Activated T-cell treated with anti-CD3 and anti-CD28 coated beads for 4 hours (primary cell): ENCODE data around the gene TUBB2A.
A peak's percentile ranks its signal among the peaks of the same experiment; 100 is the strongest.
"Not testable (repeated sequence)": the region's sequence is repeated elsewhere in the genome, so short reads cannot be mapped to it uniquely, and the experiment has no call there.

Experiments
- DNase-seq: peaks from one replicate; pipeline ENCODE4 v3.0.0-alpha.2; 2020

Gene TUBB2A

GRCh38 chr6:3179945-3180344 lies 22.6 kb upstream of the TUBB2A start:
- DNase-seq = not testable (repeated sequence)

DNA sequence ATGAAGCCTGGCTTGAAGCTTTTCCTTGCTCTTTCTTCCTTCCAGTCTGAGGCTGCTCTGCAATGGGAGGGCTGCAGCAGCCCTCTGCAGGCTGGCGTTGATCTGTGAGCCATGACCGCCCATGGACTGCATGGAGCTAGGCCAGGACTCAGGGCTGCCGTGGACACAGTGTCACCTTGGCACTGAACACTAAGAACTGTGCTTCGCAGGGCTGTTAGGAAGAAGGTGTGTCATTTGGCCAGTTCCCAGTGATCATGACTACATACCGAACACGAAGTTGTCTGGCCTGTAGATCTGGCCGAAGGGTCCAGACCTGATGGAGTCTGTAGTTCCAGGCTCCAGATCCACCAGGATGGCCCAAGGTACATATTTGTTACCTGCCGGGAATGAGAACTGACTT lies 21.3 kb upstream of the TUBB2A start:
- not testable (repeated sequence) for DNase-seq

DNA sequence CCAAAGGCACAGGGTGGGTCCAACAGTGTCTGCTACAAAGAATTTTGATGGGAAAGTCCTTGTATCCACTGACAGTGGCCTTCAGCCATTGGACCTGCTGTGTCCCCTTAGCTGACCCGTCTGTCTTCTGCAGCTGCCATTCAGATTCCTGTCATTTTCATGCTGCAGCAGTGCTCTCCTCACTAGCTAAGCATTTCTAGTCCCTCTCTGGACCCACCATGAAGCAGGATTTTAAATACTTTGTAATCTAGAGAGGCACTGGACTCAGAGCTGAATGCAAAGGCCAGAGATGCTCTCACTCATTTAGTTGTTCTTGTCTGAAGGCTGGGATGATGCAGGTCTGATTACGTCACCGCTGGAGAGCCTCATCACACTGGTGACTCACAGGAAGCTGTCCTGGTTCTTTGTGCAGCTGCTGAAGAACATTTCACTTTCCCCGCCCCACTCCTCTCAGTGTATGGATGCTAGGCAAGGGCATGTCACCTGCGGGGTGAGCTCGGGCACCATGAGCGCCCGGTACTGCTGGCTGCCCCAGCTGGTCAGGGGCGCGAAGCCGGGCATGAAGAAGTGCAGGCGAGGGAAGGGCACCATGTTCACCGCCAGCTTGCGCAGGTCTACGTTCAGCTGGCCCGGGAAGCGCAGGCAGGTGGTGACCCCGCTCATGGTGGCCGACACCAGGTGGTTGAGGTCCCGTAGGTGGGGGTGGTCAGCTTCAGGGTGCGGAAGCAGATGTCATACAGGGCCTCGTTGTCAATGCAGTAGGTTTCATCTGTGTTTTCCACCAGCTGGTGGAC lies 19.4 kb upstream of the TUBB2A start:
- DNase-seq = peak; percentile 31

GRCh38 chr6:3175715-3176402 lies 18.5 kb upstream of the TUBB2A start:
- no peak for DNase-seq

- not testable (repeated sequence) for DNase-seq
Observed at GRCh38 chr6:3173636-3174089, 16.3 kb upstream of the TUBB2A start.

DNA sequence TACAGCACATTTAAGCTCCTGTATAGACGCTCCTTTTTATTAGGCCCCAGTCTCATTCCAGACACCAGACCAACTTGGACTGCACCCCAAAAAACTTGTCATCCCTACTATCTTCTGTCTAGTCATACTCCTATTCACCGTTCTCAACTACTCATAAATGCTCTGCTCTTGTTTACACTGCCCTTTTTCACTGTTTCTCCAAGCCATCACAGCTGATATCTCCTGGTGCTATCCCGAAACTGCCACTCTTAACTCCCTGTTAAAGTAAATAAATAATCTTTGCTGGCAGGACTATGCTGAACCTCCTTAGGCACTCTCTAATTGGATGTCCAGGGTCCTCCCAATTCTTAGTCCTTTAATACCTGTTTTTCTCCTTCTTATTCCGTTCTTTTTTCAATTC lies 15.4 kb upstream of the TUBB2A start:
- DNase-seq = not testable (repeated sequence)

DNA sequence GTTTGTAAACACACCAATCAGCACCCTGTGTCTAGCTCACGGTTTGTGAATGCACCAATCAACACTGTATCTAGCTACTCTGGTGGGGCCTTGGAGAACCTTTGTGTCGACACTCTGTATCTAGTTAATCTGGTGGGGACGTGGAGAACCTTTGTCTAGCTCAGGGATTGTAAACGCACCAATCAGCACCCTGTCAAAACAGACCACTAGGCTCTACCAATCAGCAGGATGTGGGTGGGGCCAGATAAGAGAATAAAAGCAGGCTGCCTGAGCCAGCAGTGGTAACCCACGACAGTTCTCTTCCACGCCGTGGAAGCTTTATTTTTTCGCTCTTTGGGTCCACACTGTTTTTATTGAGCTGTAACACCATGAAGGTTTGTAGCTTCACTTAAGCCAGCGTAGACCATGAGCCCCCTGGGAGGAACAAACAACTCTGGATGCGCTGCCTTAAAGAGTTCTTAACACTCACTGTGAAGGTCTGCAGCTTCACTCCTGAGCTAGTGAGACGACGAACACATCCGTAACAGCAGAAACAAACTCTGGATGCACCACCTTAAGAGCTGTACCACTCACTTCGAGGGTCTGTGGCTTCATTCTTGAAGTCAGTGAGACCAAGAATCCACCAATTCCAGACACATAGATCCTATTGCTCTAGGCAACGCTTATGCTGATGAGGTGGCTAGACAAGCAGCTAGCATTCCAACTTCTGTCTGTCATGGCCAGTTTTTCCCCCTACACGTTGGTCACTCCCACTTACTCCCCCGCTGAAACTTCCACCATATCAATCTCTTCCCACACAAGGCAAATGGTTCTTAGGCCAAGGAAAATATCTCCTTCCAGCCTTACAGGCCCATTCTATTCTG lies 14.2 kb upstream of the TUBB2A start:
- not testable (repeated sequence) for DNase-seq

- DNase-seq = not testable (repeated sequence)
Observed at GRCh38 chr6:3170676-3171075, 13.3 kb upstream of the TUBB2A start.

GRCh38 chr6:3168046-3168445 lies 10.7 kb upstream of the TUBB2A start:
- DNase-seq = not testable (repeated sequence)

GRCh38 chr6:3166535-3167225 lies 9.3 kb upstream of the TUBB2A start:
- DNase-seq = not testable (repeated sequence)

DNA sequence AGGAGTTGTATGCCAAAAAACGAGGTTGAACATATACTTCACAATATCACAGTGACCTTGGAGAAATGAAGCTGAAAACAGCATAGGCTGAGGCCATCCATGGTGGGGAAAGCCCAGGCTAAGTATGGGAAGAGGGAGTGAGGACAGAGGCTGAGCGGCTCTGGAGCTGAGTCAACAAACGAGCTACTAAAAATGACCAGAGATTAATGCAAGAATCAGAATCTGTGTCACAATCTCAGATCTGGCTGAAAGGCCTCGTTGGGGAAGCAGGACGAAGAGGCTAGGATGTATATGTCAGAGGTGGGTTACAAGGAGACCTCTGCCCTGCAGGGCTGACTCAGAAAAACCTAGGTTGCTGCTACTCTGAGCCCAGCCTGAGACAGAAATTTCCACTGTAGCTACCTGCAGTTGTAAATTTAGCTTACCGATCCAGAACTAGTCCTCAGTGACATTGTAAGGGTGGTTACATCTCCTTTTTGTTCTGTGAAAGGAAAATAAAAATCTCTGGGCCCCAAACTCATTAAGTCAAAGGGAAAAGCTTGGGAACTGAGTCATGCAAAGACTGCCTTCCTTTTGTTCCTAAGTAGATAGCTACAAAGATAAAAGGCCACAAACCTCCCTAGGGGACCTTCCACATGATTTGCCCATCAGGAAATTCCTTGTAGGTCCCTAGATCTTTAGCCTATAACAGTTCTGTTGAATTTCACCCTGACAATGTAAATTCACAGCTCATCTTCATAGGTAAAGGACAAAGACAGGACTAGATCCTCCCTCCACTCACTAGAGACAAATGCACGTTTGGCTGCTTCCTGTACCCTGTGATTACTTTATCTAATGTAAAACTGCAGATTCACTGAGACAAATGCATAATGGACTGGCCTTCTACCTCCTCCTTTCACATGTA lies 8.5 kb upstream of the TUBB2A start:
- no peak for DNase-seq

DNA sequence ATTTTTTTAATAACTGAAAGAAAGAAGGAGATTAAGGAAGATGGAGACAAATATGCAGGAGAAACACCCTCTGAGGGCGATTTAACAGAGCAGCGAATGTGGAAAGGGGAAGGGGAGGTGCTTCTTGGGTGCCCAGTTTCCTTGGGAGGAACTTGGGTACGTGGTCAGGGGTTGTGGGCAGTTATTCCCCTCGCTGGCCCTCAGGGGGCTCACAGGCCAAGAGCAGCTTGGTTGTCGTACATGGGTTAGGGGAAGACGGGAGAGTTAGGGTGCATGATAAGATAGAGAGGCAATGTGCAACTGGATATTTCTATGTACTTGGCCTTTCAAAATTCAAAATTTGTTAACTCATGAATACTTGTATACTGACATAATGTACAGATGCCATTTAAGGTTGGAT lies 7.0 kb upstream of the TUBB2A start:
- no peak for DNase-seq

DNA sequence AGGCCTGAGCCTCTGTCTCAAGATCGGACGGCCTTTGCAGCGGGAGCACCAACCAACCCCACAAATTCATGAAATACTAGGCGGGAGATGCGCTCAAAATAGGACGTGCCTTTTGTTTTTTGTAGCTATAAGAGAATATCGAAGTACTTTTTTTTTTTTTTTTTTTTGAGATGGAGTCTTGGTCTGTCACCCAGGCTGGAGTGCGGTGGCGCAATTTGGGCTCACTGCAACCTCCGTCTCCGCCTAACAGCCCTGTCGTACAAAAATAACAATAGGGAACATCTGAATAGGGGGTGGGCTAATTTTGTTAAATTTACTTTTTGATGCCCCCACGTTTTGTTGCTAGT lies 5.9 kb upstream of the TUBB2A start:
- no peak for DNase-seq

DNA sequence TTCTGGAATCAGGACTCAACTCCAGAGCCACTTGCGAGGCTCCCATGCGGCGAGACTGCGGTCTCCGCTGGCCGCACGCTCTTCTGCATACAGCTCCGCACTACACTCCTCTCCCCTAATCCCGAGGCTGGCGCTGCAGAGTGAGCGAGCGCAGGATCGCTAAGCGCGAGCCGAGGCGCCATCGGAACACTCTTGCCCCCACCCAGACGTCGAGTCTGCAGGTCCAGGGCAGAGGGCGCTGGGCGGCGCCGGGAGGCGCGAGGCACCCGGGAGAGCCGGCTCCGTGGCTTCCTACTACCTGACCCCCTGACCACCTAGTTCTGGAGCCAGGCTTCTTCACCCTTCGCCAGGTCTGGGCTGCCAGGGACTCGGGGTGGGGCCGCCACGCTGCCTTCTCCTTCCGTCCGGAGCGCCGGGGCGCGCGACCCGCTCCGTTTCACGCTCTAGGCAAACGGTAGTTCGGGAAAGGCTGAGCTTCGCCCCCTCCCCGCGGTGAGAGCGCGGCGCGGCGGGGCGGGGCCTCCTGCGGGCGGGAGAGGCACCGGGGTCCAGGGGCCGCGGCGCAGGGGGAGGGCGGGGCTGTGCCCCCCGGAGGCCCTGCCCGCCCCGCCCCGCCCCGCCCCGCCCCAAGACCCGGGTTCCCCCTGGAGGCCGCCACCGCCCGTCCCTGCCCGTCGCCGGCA lies 5.4 kb upstream of the TUBB2A start:
- DNase-seq = peak; percentile 24

GRCh38 chr6:3162067-3162497 lies 4.7 kb upstream of the TUBB2A start:
- DNase-seq = no peak

DNA sequence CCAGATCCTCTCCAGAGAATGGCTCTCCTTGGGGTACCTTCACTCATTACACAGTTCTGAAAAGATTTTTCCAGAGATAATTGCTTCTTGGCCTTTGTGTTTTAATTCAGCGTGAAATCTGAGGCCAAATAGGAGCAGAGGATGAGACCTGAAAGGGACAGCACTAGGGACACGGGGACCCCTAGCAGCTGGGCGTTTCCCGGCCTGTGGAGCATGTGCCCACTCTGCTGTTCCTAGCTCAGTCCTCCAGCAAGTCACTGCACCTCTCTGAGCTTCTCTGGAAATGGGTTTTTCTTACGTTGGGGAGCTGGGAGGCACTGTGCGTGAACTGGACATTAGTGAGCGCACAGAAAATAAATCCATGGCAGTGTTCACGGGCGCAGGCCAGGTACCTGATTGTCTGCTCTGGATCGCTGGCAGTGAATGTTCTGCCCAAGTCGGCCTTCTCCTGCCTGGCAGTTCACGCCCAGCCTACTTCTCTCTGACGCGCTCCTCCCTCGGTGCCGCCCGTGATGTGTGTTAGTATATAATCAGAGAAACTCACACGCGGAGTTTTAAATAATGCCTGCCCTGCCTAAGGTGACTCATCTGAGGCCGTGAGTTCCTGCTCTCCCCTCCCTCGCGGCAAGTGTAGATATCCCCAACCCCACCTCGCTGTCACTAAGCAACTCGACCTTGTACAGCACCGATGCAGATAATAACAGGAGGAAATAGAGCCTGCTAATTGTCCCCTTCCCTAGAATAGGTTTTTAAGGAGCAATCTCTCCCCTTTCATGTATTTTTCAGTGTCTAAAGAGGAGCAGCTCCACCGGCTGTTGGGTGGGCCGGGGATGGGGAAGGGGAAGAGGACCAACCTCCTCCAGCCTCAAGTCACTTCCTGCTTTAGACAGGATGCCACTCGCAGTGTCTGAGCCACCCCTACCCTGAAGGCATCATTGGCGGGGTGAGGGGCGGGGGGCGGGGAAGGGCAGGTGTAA lies 2.7 kb upstream of the TUBB2A start:
- peak; percentile 62 for DNase-seq

DNA sequence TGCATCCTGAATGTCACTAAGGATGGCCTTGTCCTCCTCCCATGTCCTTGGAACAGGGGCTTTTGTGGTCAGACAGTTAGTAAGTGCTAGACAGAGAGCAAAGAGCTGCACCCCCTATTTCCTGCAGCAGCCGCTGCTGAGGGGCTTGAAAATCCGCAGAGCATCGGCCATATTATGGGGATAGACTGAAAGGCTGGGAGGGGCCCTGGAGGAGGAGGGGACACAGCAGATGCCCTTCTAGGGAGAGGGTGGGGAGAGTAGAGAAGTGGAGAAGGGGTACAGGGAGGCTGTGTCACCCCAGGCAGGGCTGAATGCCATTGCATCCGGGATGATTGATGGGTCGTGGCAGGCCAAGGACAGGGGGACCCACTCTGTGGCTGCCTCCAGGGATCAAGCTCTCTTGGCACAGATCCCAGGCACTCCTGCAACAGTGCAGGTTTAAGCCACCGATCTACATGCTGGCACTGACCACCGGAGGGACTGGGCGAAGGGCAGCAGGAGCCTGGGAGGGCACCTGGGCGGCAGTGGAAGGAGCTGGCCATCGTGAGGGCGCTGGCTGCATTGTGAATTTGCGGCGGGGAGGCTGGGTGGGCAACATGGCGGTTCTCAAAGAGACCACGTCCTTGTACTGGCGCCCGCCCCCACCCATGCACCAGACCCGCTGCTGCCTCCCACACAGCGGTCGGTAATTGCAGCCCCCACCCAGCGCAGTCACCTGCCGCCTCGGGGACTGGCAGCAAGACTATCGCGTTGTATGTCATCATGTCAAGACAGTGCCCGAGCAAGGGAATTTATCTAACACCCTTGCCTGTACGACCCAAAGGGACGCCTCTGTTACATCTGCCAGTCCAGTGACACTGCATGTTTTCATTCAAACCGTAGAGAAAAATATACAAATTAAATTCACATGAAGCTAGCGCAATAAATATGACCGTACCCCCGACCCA lies 887 bp downstream of the TUBB2A start:
- DNase-seq = peak; percentile 2

- DNase-seq = not testable (repeated sequence)
Observed at GRCh38 chr6:3155416-3155815, 1.9 kb downstream of the TUBB2A start.

DNA sequence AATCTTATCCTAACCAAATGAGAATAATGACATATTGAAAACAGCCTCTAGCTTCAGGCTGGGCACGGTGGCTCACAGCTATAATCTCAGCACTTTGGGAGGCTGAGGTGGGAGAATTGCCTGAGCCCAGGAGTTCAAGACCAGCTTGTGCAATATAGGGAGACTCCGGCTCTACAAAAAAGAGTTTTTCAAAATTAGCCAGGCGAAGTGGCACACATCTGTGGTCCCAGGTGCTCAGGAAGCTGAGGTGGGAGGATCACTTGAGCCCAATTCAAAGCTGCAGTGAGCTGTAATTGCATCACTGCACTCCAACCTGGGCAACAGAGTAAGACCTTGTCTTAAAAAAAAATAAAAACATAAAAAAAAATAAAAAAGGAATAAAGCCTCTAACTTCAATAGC lies 4.7 kb downstream of the TUBB2A start:
- DNase-seq = no peak
